AG04449 (cell line): Measurements from ENCODE around the gene SMOC2.

Experiments
- CTCF ChIA-PET: fragments of 350-600 bp; formaldehyde crosslinking; extraction: SDS; loops from one replicate; lab custom pipeline; 2021; ENCODE audit warnings: antibody characterized with exemption; lab: Yijun Ruan, JAX
- POLR2A ChIA-PET: fragments of 400-600, 350-600 bp; formaldehyde crosslinking; extraction: SDS; loops from one replicate; lab custom pipeline; 2020; ENCODE audit warnings: antibody characterized with exemption, inconsistent platforms; lab: Yijun Ruan, JAX
- DNase-seq: peaks from one replicate; pipeline ENCODE4 v3.0.0-alpha.2; 2010; ENCODE audit warnings: low read depth, low spot score
- H3K4me3 ChIP-seq: 2 replicates; pipeline ENCODE4 v1.5.1; 2011; ENCODE audit warnings: low read depth, mild to moderate bottlenecking, control low read depth, low read length
- CTCF ChIP-seq: IDR thresholded peaks from one replicate; pipeline ENCODE4 v1.5.1; 2011; ENCODE audit warnings: mild to moderate bottlenecking, moderate library complexity, low read length, control low read depth, inconsistent platforms; ENCODE audit not compliant: insufficient read depth; ENCODE audit errors: missing control alignments

The SMOC2 gene

DNA sequence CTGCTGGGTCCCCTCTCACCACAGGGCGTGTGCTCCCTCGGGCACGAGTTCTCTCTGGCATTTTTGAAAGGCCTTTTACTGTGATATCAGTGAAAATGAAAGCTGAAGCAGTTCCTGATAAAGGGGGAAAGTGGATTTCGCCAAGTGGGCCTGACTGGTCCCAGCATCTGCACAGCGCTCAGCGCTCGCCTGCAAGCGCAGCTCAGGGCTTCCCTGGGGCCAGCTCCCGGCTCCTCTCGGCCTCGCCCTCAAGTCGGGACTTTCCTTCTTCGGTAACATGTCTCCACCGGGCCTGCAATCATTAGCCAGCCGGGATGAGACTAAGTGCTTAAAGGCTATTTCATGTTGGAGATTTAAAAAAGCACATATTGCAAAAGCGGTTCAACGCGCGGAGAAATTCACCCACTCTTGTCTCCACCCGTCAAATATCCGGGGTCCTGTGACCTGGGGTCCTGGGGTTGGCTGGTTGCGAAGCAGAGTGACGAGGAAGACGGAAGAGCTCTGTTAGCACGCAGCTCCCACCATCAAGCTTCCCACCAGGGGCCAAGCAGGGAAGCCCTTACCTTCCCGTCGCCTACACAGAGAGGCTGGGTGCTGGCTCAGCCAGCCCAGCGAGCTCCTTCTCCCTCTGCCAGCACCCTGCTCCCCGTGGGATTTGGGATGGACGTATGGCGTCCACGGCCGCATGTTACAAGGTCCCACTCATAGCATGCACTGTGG, 114.1 kb downstream of the SMOC2 start:
- DNase-seq: no peak
- CTCF ChIA-PET: no interaction called here
- POLR2A ChIA-PET: no interaction called here
- H3K4me3 ChIP-seq: no peak overlapping the region
- no peak for TF ChIP-seq CTCF

GRCh38 chr6:168555618-168556273, 114.8 kb downstream of the SMOC2 start:
- no peak for TF ChIP-seq CTCF
- POLR2A ChIA-PET: no interaction called here
- no peak for DNase-seq
- H3K4me3 ChIP-seq: no peak overlapping the region
- CTCF ChIA-PET: no interaction called here

DNA sequence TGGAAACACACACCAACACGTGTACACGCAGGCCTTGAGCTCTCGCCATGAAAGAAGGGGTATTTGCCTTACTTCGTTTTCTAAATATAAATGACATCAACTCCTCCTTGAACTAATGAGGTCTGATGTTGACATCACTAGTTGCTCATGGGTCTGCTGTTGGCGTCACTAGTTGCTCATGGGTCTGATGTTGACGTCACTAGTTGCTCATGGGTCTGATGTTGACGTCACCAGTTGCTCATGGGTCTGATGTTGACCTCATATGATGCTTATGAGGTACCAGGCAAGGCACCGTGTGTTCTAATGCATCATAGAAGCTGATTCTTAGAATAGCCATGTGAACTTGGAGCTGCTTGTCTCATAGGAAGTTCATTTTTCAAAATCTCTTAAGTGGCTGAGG, 116.5 kb downstream of the SMOC2 start:
- ChIA-PET CTCF (no interaction called here), POLR2A (no interaction called here)
- no peak for DNase-seq

DNA sequence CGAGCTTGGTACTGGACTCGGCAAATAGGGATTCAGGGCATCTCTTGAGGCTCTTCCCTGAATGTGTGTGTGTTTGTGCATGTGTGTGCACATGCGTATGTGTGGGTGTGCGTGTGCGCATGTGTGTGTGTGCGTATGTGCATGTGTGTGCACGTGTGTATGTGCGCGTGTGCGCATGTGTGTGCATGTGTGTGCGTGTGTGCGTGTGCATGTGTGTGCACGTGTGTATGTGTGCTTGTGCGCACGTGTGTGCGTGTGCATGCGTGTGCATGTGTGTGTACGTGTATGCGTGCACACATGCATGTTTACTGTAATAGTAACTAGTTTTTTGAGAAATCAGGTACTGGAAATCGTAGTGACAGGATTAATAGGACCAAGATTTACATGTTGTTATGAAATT, 117.7 kb downstream of the SMOC2 start:
- H3K4me3 ChIP-seq: no peak overlapping the region
- no peak for DNase-seq
- ChIA-PET CTCF (no interaction called here), POLR2A (no interaction called here)
- TF ChIP-seq CTCF: no peak

More for the DNA sequence above, 116.5 kb downstream of the SMOC2 start:
- no peak for TF ChIP-seq CTCF
- no peak overlapping the region for H3K4me3 ChIP-seq

DNA sequence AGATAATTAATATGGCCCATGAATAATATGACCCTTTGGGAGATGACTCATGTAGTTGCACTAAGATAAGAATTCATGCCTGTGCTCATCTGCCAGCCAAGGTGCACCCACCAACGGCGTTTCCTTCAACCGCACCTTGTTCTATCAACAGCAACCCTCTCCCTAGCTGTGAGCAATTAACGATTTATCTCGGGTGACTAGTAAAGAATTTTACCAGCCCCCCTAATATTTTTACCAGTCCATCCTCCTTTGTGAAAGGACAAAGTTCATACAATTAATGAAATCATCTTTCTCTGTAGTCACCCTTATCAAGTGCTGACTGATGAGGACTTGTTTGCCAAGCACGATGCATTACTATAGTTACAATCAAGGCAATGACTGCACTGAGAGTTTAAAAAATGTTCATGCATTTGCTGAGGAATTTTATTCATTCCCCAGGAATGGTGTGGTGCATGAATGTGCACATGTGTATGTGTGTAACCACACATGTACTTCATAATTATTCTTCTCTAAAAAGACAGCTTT, 118.7 kb downstream of the SMOC2 start:
- H3K4me3 ChIP-seq: no peak overlapping the region
- DNase-seq: no peak
- TF ChIP-seq CTCF: no peak
- CTCF ChIA-PET: no interaction called here
- POLR2A ChIA-PET: no interaction called here

DNA sequence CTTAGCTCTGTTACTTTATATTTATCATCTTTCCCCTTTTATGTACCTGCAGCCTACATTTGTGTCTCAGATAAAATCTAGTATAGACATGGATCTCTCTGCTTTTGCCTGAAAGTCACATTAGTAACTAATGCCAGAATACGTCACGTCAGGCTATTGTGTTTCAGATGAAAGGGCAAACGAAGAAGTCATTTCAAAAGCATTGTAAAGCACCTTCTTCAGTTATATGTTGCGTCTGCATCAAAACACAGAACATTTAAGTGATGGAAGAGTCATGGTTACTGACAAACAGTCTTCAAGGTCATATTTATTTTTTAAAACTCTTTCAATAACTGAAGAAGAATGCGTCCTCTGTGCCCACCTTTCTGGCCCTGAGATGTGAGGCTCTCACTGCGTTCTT, 119.1 kb downstream of the SMOC2 start:
- DNase-seq: no peak
- CTCF ChIA-PET: no interaction called here
- no peak for TF ChIP-seq CTCF
- POLR2A ChIA-PET: no interaction called here
- no peak overlapping the region for H3K4me3 ChIP-seq
